SK-N-SH (cell line): ENCODE results near the gene HSPB1.
A peak's percentile ranks its signal among the peaks of the same experiment; 100 is the strongest.

Source experiments
- EZH2phosphoT487 ChIP-seq: fragments of 200-600 bp; sonication (generic); IDR thresholded peaks from 2 replicates; pipeline ENCODE4 v1.6.1; 2017; ENCODE audit warnings: low read depth, mixed run types, mild to moderate bottlenecking, antibody characterized with exemption, moderate library complexity, borderline replicate concordance
- FOSL2 ChIP-seq: IDR thresholded peaks from 2 replicates; pipeline ENCODE4 v1.4.0; 2012; ENCODE audit warnings: low read depth, mild to moderate bottlenecking, moderate library complexity, borderline replicate concordance
- GATA2 ChIP-seq: sonication (generic); formaldehyde crosslinking; IDR thresholded peaks from 2 replicates; pipeline ENCODE4 v1.5.0; 2020; ENCODE audit warnings: mild to moderate bottlenecking, missing genetic modification reagents
- RXRA ChIP-seq: IDR thresholded peaks from 2 replicates; pipeline ENCODE4 v1.4.0; 2012; ENCODE audit warnings: low read depth, mild to moderate bottlenecking, borderline replicate concordance
- SMC3 ChIP-seq: IDR thresholded peaks from 2 replicates; pipeline ENCODE4 v1.6.1; 2012; ENCODE audit warnings: low read depth, low read length, improper control_type of control experiment
- TF ChIP-seq, protein P1 (sequence below): IDR thresholded peaks from 2 replicates; pipeline ENCODE4 v1.4.0; 2012; ENCODE audit warnings: low read depth, borderline replicate concordance

GRCh38 chr7:76302347-76303201 lies at the start of gene HSPB1:
- TF ChIP-seq EZH2phosphoT487 (no peak), GATA2 (CRISPR knock-in tag) (no peak), SMC3 (peak; percentile 27; the same call in 1 of the 2 replicates), FOSL2 (no peak), RXRA (no peak)
- TF ChIP-seq, protein P1, sequence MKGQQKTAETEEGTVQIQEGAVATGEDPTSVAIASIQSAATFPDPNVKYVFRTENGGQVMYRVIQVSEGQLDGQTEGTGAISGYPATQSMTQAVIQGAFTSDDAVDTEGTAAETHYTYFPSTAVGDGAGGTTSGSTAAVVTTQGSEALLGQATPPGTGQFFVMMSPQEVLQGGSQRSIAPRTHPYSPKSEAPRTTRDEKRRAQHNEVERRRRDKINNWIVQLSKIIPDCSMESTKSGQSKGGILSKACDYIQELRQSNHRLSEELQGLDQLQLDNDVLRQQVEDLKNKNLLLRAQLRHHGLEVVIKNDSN, result no peak
